HG03565 (cell line): ENCODE data around the gene CHCHD6.

Source experiments
- ATAC-seq: cut with Tn5 transposase; IDR thresholded peaks from one replicate; pipeline ENCODE4 v1.9.1; 2021; ENCODE audit warnings: mild to moderate bottlenecking, moderate library complexity; ENCODE audit not compliant: unreplicated experiment

The CHCHD6 gene

DNA sequence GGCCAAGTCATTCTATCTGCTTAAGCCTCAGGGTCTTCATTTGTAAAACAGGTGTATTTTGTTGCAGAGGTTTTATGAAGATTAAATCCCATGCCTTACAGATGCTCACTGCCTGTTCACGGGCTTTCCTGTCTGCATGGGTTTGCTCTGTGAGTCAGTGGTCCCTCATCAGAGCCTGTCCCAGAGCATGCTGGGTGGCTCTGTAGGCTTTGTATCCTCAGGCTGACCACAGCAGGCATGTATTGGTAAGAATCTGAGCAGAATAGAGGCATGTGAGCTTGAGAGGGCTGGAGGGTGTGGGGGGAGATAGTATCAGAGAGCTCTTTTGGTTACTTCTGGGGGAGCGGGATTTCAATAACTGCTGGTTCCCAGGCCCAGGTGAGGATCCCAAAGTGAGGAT lies 233.5 kb downstream of the CHCHD6 start:
- no peak for ATAC-seq

DNA sequence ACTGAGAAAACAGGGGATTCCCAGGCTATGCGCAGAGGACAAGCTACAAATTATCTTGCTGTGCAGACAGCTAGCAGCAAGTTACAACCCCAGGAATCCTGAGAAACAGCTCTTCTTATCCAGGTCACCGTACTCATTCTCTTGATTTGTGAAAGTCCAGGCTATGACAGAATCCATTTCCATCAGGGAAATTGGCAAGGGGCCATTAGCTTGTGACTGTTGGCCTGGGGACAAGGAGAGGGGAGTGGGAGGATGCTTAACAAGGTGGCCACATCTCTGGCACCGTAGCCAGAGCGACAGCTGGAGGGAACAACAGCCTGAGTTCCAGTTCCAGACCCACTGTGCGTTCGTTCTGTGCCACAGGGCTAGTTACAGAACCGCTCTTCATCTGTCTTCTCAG lies 233.9 kb downstream of the CHCHD6 start:
- ATAC-seq = no peak

DNA sequence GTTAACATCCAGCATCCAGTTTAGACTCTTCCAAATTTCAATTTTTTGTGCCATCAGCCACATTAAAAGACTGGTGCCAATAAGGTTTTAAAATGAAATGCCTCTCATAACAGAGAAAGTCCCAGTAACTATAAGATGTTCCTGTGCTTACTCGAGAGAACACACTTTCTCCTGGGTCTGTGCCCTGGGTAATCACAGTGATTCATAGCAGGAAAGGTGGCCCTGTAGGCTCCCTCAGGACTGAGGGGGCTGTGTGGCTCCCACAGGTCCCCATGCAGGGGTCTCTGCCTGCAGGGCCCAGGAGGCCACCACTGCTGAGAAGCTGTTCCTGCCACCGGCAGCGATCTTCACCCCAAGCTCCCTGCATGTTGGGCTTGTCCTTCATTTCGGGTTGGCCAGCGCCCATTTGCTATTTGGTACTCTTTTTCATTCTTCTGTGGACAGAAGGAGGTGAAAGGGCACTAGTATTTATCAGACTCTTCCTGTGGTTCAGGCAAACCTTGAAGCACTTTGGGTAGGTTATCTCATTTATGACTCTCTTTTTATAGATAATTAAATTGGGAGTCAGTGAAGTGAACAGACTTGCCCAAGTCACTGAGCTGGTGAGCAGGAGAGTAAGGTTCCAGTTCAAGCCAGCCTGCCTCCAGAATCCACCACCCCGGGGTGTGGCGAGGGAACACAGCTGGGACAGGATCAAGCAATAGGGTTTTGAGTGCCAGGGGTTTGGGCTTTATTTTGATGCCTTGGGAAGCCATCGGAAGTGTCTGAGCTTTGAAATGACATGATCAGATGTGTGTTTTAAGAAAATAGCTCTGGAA lies 234.7 kb downstream of the CHCHD6 start:
- ATAC-seq = no peak

DNA sequence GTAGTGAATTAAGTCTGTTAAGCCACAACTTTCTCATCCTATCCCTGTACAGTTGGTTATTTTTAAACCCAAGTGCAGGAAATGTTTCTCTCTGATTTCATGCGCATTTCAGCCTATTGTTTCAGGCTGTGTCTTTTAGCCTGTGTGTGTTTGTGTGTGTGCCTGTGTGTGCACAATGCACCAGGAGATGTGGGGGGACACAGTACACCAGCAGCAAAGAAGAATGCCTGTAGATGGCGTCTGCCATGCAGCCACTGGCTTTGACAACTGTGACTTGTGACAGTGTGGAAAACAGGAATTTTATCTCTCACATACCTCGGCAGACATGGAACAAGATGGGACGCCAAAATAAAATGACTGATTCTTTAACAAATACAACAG lies 235.3 kb downstream of the CHCHD6 start:
- ATAC-seq = no peak

DNA sequence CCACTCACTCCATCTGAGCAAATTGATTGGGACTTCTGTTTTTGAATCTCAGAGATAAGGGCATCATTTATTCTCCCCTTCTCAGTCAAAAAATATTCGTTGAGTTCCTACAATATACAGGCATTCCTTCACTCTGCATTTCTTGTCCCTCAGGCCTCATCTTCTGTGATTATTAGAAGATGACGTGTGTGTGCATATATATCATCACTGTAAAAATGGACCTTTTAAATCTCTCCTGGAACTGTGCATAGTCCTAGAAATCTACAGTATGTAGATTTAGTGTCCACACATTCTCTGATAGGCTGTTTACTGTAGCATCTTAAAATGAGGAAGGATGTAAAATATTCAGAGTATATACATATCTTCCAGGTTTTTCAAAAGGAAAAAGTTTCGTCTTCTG lies 235.7 kb downstream of the CHCHD6 start:
- no peak for ATAC-seq

DNA sequence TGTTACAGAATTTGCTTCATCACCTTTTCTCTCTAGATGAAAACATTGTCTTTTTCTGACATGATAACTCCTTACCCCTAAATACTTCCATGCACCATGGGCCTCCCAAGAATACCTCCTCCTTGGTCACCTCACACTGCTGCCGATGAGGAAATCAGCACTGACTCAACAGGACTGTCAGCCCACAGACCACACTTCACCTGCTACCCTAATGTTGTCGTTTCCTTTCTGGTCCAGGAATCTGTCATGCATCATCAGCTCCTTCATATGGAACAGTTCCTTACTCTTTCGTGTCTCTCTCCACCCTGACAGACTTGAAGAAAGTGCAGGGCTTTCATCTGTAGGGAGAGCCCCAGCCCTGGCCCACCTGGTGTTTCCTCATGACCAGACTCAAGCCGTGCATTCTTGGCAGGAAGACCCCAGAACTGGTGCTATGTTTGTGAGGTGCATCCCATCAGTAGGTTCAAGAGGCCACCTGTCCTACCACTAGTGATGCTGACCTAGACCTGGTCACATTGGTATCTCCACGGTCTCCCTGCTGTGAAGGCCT lies 237.8 kb downstream of the CHCHD6 start:
- no peak for ATAC-seq

DNA sequence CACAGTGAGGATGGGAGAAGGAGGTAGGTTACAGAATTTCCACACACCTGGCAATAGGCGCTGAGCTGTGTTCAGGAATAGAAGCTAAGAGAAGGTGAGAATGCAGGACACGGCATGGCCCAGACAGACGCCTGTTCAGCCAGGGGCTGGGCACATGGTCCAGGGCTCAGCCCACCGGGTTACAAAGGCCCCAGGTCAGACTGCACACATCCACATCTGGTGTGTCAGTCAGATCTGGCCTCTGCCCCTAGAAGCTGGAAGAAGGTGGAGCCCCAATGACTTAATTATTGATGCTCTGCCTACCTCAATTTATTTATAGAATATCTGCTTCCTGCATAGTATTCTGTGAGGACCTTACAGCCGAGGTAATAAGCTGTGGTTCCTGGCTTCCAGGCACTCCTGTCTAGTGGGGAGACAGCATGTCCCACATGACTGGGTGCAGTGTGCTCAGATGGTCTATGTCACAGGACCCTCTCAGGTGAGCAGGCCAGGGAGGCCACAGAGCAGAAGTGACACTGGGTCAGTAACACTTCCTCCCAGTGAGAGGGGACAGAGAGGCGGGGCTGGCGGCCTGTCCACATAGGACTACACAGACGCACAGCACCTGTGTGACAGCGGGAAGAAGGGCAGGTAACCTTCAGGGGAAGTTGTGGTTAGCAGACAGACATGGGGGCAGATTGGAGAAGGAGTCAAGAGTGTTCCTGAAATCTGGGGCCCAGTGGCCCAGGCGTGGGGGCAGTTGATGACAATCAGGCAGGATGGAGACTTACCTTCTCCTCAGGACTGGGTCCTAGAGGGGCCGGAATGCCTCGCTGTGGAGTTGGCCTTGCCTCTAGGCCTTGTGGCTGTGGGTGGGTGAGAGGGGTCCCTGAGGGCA lies 240.3 kb downstream of the CHCHD6 start:
- no peak for ATAC-seq

DNA sequence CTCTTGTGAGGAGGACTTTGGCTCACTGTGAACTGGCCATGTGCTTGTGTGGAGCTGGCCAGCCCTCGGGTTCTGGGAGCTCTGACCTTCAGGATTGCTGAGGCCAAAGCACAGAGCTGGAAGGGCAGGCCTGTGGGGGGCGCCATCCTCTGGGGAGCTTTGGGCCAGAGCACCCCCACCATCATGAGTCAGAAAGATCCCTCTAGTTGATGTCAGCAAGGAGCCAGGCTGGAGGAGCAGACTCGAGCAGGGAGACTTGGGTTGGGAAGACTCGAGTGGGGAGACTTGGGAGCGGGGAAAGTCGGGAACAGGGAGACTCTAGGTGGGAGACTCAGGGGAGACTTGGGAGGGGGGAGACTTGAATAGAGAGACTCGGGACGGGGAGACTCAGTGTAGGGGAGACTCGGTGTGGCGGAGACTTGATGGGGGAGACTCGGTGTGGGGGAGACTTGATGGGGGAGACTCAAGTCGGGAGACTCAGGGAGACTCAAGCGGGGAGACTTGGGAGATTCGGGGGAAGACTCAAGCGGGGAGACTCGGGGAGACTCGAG lies 241.2 kb downstream of the CHCHD6 start:
- ATAC-seq = no peak

DNA sequence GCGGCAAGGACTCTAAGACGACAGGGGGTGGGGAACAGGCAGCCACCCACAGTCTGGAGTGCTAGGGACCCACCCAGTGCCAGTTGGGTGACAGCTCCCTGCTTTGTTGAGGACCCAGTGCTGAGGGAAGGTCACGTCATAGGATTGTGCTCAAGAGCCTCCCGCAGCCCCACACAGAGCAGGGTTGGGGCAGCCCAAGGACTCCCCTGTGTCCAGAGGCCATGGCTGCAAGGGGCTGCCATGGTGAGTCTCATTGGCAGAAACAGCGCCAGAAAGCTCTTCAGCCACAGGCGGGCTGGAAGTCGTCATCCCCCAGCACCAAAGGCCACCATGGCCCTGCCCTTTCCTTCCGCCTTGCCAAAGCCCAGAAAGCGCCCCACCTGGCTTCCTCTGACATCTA lies 241.9 kb downstream of the CHCHD6 start:
- ATAC-seq = no peak

DNA sequence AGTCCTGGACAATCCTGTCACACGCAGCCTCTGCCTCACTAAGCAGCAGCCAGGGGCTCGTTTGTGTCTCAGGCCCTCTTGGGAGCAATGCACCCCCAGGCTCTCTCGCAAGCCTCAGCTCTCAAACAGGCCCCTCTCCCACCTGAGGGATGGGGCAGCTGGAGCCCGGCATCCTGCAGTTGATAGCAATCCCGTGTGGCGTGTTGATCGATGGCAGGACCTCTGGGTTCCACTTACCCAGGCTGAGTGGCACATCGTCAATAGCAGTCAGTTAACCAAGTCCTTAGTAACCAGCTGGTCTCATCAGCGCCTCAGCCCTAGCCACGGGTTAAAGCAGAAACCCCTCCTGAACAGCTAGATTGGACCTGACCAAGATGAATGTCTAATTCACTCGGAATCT lies 242.4 kb downstream of the CHCHD6 start:
- ATAC-seq = no peak

DNA sequence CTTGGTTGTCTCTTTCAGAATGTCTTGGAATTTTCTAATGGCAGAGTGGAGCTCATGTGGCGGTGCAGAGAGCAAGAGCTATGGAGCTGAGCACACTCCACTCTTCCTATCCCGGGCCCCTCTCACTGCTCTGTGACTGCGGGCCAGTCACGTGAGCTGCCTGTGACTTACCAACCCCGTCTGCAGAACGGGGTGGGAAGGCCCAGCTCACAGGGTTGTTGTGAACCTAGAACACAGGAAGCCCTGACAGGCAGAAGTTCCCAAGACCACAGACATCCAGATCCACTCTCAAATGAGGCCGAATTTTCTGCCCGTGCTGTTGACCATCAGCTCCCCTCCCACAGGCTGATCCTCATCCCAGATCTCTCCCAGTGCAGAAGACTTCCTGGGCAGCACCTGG lies 243.4 kb downstream of the CHCHD6 start:
- no peak for ATAC-seq

DNA sequence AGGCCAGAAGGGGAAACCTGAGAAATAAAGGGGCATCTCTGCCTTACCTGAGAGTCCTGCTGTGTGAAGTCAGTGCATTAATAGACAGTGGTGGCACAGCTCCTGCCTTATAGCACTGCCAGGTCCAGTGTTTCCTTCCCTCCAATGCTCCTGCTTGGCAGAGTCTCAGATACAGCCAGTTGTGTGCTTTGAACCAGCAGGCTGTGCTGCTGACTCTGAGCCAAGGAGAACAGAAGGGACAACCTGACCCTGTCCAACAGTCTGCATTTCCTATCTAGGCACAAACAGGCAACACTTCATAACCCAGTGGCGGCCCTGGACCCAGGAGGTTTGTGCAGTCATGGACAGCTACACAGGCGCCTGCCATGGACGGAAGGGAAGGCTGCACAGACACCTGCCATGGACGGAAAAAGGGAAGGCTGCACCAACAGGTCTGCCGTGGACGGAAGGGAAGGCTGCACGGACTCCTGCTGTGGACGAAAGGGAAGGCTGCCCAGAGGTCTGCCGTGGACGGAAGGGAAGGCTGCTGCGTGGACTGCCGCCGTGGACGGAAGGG lies 245.0 kb downstream of the CHCHD6 start:
- ATAC-seq = no peak

DNA sequence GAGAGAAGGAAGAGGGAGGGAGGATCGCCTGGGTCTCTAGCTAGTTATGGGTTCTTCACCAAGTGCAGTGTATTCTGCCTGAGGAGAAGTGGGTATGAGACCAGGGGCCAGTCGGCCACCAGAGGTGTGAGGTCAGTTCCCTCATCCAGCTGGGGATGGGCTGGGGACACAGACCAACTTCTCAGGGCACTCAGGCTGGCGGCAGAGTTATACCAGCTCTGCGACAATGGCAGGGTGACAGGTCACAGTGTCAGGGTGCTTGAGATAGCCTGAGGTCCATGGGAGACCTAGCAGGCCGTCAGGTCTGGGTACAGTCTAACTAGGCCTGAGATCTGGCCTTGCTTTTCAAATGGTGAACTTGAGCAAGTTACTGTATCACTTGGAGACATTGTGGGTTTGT lies 247.5 kb downstream of the CHCHD6 start:
- ATAC-seq = no peak

DNA sequence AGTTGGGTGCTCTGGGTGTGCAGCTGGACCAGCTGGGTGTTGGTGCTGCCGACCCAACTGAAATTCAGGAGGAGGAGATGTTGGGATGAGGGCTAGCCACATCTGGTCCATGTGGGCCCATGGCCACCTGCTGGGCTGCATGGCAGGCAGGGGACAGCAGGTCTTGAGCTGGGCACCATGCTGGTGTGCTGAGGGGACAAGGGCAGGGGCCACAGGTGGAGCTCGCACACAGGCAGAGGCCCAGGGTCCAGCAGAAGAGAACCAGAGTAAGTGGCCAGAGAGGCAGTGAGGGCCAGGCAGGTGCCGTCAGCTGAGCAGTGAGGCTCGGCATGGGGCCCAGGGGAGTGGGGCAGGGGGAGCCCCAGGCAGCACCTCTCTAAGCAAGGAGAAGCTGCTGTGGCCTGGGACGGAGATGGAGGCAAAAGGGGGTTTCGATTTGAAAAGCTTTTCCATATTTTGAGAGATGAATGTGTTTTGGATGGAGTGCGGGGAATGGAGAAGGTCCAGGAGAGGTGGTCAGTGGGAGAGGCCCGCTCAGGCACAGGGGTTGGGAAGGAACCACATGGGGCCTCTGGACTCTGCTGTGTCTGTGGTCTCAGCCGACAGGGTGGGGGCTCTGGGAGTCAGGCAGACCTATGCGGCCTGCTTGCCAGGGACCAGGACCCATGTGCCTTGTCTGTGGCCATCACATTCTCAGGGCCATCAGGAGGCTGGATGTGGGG lies 248.4 kb downstream of the CHCHD6 start:
- ATAC-seq = no peak

DNA sequence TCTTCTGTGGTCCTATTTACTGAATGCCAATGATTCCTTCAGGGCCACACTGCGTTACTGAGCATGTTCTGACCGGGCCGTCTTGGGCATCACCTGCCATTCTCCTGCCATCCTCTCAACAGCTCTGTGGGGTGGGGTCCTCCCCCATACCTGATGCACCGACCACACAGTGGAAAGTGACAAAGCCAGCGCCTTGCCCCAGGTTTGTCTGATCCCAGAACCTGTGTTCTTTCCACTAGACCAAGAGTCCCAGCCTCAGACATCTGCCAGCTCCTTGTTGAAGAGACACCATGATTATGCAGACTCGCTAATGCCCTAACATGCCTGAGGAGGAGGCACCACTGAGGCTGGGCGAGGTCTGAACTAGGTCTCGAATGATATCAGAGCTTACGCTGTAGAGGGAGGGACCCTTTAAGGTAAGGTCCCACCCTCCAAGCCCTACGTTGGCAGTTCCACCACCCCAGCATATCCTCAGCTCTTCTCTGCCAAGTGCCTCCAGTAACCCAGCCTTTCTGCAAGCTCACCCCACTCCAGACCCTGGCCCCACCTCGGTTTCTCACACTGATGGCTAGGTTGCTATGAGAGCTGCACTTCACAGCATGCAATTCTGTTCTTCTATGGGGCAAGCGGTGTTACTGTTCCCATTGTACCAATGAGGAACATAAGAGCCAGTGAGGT lies 249.1 kb downstream of the CHCHD6 start:
- no peak for ATAC-seq

DNA sequence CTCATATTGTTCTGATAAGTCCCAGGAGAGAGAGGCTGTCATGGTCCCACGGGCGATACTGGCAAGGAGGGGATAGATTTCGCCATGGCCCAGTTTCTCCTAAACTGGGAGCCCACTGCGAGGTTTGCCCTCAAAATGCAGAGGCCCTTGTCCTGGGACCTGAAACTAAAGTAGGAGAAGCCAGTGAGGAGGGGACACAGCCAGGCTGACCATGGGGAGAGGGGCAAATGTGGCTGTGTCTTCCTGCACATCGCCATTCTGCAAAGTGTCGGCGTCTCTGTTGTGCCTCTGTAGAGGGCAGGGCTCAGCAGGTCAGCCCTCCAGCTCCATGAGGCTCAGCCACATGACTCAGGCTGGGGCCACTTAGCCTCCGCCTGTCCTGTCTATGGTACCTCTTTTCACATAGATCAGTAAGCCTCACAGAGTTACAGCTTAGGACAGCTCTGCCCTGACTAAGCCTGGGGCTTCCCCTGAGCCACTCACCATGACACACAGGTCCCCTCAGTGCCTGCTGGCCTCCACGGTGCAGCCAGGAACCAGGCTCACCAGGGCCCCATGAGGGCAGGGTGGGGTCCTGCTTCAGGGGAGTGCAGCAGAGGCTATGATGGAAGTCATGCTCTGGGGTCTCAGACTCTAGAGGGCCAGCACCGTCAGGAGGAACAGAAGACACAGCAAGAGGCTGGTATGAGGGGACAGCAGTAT lies 250.3 kb downstream of the CHCHD6 start:
- no peak for ATAC-seq

DNA sequence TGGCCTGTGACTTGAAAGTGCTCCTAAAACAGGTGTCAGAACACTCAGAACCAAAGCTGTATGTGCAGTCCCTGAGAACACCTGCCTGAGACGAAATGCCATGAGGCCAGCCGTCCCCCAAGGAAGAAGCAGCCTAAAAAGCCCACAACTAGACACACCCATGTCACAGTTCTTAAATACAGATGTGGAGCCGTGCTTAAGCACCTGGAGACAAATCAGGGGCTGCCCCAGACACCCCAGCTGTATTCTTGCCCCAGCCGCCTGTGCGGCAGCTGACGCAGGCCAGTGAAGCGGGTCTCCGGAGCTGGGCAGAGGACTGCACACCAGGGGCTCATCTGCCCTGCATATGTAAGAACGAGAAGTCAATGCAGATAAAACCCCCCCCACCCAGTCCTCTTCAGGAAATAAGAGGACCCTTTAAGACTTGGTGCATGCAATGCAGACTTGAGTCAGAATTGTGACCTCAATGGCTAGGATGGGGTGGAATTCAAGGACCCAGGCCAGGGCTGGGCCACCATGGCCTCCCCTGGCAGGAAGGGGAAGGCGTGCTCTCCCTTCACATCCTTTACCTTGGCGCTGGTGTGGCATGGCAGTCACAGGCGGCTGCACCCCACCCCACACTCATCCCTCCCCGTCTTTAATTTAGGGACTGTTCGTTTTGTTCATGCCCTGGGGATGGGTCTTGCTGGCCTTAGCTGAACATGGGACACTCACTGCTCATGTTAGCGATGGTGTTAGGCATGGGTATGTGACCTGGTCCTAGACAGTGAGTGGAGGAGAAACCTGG lies 251.2 kb downstream of the CHCHD6 start:
- no peak for ATAC-seq

DNA sequence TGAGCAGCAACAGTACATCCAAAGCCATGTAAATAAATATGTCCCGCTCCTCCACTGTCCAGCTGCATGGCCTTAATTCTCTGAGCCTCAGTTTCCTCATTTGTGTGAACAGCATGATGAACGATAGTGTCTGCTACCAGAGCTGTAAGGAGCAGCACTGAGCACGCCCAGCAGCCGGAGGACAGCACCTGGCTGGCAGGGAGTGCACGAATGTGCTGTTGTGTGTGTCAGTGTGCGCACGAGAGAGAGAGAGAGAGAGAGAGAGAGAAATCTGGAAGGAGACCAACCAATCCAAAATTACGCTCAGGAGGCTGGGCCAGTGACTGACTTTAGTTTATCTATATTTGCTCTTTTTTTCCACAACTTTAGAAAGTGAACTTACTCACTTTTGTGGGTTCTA lies 252.3 kb downstream of the CHCHD6 start:
- no peak for ATAC-seq
